Cardiac fibroblast (primary cell): ENCODE measurements around the gene UMAD1.

ENCODE experiments used
- DNase-seq, 2 donors: peaks; one replicate each; pipeline versions ENCODE4 v3.0.0 to v3.0.0-alpha.2; 2010; ENCODE audit warnings: low read depth in 2 of 2
- H3K4me3 ChIP-seq, 2 donors: replicated peaks in 1 of 2; 1 replicate in 1 of 2; 2 replicates in 1 of 2; pipeline ENCODE4 v1.5.1; 2011; ENCODE audit warnings: low read depth in 2 of 2, low read length in 2 of 2, mild to moderate bottlenecking in 2 of 2, moderate library complexity in 1 of 2
- TF ChIP-seq, protein P1 (sequence below): IDR thresholded peaks from one replicate; pipeline ENCODE4 v1.5.1; 2011; ENCODE audit warnings: low read depth, mild to moderate bottlenecking, low read length, inconsistent platforms

UMAD1 gene

DNA sequence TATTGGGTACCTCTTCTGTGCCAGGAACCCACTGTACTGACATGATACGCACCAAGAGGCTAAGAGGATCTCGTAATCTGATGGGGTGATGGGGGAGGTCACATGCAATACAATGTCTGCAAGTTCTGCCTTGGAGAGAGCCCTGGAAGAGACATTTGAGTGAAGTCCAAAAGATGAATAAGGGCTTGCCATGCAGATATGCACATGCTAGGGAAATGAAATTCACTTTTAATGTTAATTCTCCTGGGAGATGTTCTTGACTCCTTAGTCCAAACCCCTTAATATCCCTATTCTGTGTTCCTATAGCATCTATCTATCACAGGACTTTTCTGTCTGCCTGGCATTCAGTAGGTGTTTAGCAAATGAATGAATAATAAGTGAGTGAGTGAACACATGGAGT, 274.0 kb downstream of the UMAD1 start:
- H3K4me3 ChIP-seq, result no peak overlapping the region
- TF ChIP-seq, protein P1, sequence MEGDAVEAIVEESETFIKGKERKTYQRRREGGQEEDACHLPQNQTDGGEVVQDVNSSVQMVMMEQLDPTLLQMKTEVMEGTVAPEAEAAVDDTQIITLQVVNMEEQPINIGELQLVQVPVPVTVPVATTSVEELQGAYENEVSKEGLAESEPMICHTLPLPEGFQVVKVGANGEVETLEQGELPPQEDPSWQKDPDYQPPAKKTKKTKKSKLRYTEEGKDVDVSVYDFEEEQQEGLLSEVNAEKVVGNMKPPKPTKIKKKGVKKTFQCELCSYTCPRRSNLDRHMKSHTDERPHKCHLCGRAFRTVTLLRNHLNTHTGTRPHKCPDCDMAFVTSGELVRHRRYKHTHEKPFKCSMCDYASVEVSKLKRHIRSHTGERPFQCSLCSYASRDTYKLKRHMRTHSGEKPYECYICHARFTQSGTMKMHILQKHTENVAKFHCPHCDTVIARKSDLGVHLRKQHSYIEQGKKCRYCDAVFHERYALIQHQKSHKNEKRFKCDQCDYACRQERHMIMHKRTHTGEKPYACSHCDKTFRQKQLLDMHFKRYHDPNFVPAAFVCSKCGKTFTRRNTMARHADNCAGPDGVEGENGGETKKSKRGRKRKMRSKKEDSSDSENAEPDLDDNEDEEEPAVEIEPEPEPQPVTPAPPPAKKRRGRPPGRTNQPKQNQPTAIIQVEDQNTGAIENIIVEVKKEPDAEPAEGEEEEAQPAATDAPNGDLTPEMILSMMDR, result no peak
- DNase-seq, result no peak

DNA sequence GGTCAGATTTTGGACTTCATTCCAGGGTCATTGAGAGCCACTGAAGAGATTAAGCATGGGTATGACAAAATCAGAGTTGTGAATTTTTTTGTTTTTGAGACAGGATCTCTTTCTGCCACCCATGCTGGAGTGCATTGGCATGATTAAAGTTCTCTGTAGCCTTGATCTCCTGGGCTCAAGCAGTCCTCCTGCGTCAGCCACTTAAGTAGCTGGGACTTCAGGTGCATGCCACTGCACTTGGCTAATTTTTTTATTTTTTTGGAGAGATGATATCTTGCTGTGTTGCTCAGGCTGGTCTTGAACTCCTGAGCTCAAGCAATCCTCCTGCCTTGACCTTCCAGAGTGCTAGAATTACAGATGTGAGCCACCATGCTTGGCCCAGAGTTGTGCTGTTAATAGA, 275.5 kb downstream of the UMAD1 start:
- H3K4me3 ChIP-seq, result no peak overlapping the region
- TF ChIP-seq, protein P1, result no peak
- DNase-seq, result no peak

DNA sequence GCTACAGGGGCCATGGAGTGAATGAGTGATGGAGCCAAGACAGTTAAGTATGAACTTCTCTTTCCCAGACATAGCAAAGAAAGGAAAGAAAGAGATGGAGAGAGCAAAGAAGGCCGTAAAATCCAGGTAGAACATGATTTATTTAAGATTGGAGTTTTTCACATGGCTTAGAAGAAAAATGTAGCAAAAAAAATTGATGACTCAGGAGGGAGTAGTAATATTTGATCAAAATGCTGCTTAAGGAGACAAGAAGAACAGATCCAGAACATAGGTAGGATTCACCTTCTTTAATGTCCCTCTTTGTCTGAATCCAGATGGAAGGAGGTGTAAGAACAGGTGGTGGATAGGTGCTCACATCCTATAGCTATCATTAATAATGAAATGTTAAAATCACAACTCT, 277.0 kb downstream of the UMAD1 start:
- no peak for DNase-seq
- no peak overlapping the region for H3K4me3 ChIP-seq
- TF ChIP-seq, protein P1, result no peak

DNA sequence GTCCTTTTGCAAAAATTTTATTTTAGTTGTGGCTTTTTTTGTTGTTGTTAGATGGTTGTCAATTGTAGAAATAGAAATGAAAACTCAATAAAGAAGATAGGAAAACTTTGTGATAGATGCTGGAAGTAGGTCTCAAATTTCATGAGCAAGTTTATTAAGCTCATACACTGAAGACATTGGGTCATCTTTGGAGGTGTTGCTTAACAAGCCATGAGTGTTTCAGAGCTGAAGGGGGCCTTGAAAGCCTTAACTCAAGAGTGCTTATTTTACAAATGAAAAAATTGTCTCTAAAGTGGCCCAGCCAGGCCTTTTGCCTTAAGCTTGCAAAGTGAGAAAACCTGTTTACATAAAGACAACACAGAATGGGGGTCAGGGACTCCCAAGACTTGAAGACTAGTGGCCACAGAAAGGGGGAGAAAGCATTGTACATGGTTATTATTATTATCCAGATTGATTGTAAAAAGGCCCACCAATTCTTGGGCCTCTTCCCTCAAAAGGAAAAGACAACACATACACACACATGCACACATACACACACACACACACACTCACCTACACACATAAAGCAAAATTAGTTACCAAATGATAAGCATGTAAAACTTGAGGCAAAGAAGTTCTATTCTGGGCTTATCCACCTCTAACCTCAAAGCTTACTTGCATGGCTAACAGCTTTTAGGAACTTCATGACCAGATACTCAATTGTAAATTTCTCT, 278.3 kb downstream of the UMAD1 start:
- H3K4me3 ChIP-seq, result no peak overlapping the region
- DNase-seq, result no peak
- TF ChIP-seq, protein P1, result no peak

DNA sequence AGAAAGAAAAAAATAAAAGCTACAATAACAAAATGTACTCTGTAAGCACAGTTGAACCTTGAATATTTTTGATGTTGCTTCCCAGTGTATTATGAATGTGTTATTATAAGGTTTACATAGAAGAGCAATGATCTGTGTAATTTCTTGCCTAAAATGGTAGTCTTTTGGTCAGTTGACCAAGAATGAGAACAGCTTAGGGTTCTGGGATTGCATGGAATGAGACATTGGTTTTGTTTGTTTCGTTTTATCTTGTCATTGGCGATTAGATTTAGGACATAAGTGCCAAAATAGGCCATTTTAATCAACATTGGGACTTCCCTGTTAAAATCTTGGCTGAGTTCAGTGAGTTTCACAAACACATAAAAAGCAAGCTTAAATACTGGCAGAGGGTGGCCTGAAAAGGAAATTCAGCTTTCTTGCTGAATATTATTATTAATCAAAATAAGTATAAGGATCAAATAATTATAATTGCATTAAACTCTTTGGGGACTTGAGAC, 278.9 kb downstream of the UMAD1 start:
- no peak for DNase-seq
- H3K4me3 ChIP-seq, result no peak overlapping the region

DNA sequence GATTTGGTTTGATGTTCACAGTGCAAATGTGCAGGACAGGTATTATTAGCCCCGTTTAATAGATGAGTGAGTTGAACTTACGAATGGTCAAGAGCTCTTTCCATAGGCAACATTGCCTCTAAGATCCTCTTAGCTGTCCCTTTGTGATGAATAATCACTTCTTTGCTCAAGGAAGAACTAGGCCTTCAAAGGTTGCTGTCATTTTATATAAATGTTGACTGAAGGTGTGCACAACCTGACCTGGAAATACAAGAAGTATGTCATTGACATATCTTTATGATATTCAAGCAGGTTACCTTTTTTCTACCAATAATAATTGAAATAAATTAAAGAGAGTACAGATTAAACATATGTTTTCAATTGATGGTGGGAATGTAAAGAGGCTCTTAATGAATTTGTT, 279.5 kb downstream of the UMAD1 start:
- H3K4me3 ChIP-seq, result no peak overlapping the region
- DNase-seq, result no peak
- TF ChIP-seq, protein P1, result no peak

More for the DNA sequence above, 278.9 kb downstream of the UMAD1 start:
- TF ChIP-seq, protein P1, result no peak

DNA sequence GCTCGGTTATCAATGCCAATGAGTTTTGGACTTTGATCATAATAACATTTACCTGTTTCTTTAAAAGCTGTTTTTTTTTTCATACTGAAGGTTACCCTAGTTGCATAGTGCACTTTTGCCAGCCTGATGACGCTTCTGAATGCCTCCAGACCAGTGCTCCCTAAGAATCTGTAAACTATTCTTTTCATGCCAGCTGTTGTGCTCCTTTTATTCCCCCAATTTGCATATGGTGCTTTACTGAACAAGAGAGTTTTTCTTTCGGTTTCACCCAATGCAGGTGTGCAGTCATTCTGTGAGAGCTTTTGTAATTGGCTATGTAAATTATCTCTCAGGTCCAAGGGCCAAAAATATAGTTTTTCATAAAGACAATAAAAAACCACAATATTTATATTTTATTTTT, 279.9 kb downstream of the UMAD1 start:
- DNase-seq, result no peak
- TF ChIP-seq, protein P1, result no peak
- H3K4me3 ChIP-seq, result no peak overlapping the region
